ENCODE data around the gene PDCL2. TPM values are rescaled to one million over a fixed set of nuclear protein-coding genes. Genes with fewer than 3 reads are reported as not detected.

Gene PDCL2
- total and polyA plus RNA-seq, 9 of the 15 experiments (the other 6 are each of a cell fraction or from before 2014, with no cell fraction given) = 0.62 to 2.5 (median 1.2) TPM

GRCh38 chr4:55618546-55619143 is 26.6 kb upstream of the PDCL2 start (continued):
- TF ChIP-seq ZNF217 (CRISPR knock-in tag; IDR thresholded peaks at IDR 0.05) (no peak), ZNF263 (CRISPR knock-in tag; IDR thresholded peaks at IDR 0.05; ENCODE audit: borderline replicate concordance) (no peak), CREB1 (IDR thresholded peaks at IDR 0.05) (no peak), CREB1 (CRISPR knock-in tag; IDR thresholded peaks at IDR 0.05) (no peak), TOE1 (IDR thresholded peaks at IDR 0.05; ENCODE audit: borderline replicate concordance) (peak; percentile 49; the same call in 1 of the 2 replicates), TOE1 (CRISPR knock-in tag; IDR thresholded peaks at IDR 0.05; ENCODE audit: borderline replicate concordance, low read depth) (no peak), ZZZ3 (IDR thresholded peaks at IDR 0.05) (peak; percentile 65; the same call in 1 of the 2 replicates), TEAD2 (tag; IDR thresholded peaks at IDR 0.05) (no peak), ARNT (IDR thresholded peaks at IDR 0.05) (peak; percentile 27 to 68; a peak in 1 of 4 replicates), FOSL1 (tag; conservative IDR thresholded peaks at IDR 0.05) (no peak)

- DNase-seq (ENCODE audit: extremely low read depth in 1 of 4, low spot score in 3 of 4) = no peak
- H3K9me3 ChIP-seq (replicated peaks; ENCODE audit: control insufficient read depth, insufficient read depth, low read depth, low read length) = no peaks in the 10 kb centered on the region
- WGBS (ENCODE audit: insufficient coverage, low coverage, missing lambda C conversion rate) = 91% methylated on average over 1 of the region's 1 CpG
- in situ Hi-C loops (cut with MboI) (no loop called here), intact Hi-C loops (cut with micrococcal nuclease) (no loop called here)
- no peak overlapping the region for H3K4me3 ChIP-seq
- ChIA-PET POLR2A (interaction anchor here (1.0 to 1.2 kb wide), 2 partner anchors 12 to 17 kb away, joined by 3 read pairs; no protein-coding TSS in a partner anchor), CTCF (ENCODE audit: low intra/inter-chr PET ratio) (no interaction called here)
- no TSS peak for BruUV-seq (replicated peaks)
- ATAC-seq = peak; percentile 32; the same call in 1 of the 3 replicates
- H2AFZ ChIP-seq (ENCODE audit: low read depth, low read length) = no peak overlapping the region
- peaks cover 59% of the 10 kb centered on the region for H3K36me3 ChIP-seq (ENCODE audit: control insufficient read depth, insufficient read depth, low read length)
- H3K9ac ChIP-seq (ENCODE audit: insufficient read depth in 1 of 2, low read depth in 2 of 2, low read length in 2 of 2) = no peak overlapping the region
- no peaks in the 10 kb centered on the region for H3K27me3 ChIP-seq (ENCODE audit: control insufficient read depth in 2 of 2, insufficient read depth in 2 of 2, low read length in 2 of 2)
- no peak overlapping the region for H3K27ac ChIP-seq (ENCODE audit: extremely low read depth, low read depth, low read length)
- H3K9me1 ChIP-seq (ENCODE audit: control insufficient read depth, insufficient read depth, low read length) = no peaks in the 10 kb centered on the region
- no peak overlapping the region for H3K4me2 ChIP-seq (ENCODE audit: insufficient read depth, low read length)
- H3K4me1 ChIP-seq (replicated peaks in 1 of 2; ENCODE audit: control insufficient read depth in 2 of 2, insufficient read depth in 2 of 2, low read length in 2 of 2) = peaks cover 2 to 12% of the 10 kb centered on the region in 2 experiments; a peak in 4 of 5 replicates
- H4K20me1 ChIP-seq (replicated peaks; ENCODE audit: control insufficient read depth, insufficient read depth, low read length) = no peaks in the 10 kb centered on the region
- FAIRE-seq = no peak
- H3K79me2 ChIP-seq (ENCODE audit: control insufficient read depth, insufficient read depth, low read length) = peaks cover 65% of the 10 kb centered on the region
- TF ChIP-seq HDAC6 (IDR thresholded peaks at IDR 0.05; ENCODE audit: low read depth, low read length) (no peak), GTF3C2 (IDR thresholded peaks at IDR 0.05; ENCODE audit: borderline replicate concordance, extremely low read depth, insufficient read length) (no peak), SIN3B (IDR thresholded peaks at IDR 0.05; ENCODE audit: low read depth) (no peak), PRPF4 (IDR thresholded peaks at IDR 0.05; ENCODE audit: insufficient read depth, low read depth, low read length, poor library complexity, severe bottlenecking) (no peak), POLR2AphosphoS2 (IDR thresholded peaks at IDR 0.05; ENCODE audit: low read length) (no peak), NR1H2 (CRISPR knock-in tag; IDR thresholded peaks at IDR 0.05) (no peak), ZNF280A (IDR thresholded peaks at IDR 0.05; ENCODE audit: low read depth, partially characterized antibody) (no peak)
Measured at GRCh38 chr4:55617587-55618197, 25.6 kb upstream of the PDCL2 start.

Measured in K562 (cell line).